K562 (cell line): Measurements from ENCODE around the gene FAM111B. TPM values are rescaled to one million over a fixed set of nuclear protein-coding genes. Genes with fewer than 3 reads are reported as not detected.

Source experiments
- ATAC-seq: fragments of 200-7000 bp; cut with Tn5 transposase; 3 replicates; pipeline ENCODE4 v1.9.1; 2020; ENCODE audit warnings: moderate library complexity
- BruUV-seq: library from RNA; stranded (reverse); fragments of 400-500 nt; replicated peaks from 2 replicates; lab custom pipeline; 2021; lab: Mats Ljungman, UMichigan
- CTCF ChIA-PET: fragments of 300-600 bp; formaldehyde crosslinking; extraction: SDS; loops from one replicate; lab custom pipeline; 2021; ENCODE audit warnings: low intra/inter-chr PET ratio; lab: Yijun Ruan, JAX
- POLR2A ChIA-PET: fragments of 300-600, 350-650 bp; sonication (Branson Sonifier 250); formaldehyde crosslinking; extraction: SDS; loops from one replicate; lab custom pipeline; 2021; ENCODE audit warnings: antibody characterized with exemption, inconsistent platforms; lab: Yijun Ruan, JAX
- DNase-seq, 4 experiments: peaks; one replicate each; pipeline versions ENCODE4 v3.0.0 to v3.0.0-alpha.2; 2011 to 2018; ENCODE audit warnings: low spot score in 3 of 4, mixed read lengths in 3 of 4; ENCODE audit errors: extremely low read depth in 1 of 4
- FAIRE-seq: peaks from 2 replicates; lab custom pipeline; 2011; peaks lifted over from hg19 to GRCh38; lab: Jason Lieb, UNC
- H2AFZ ChIP-seq: 2 replicates; pipeline ENCODE4 v1.6.0; 2011; ENCODE audit warnings: low read depth, low read length, control low read depth, inconsistent platforms
- H3K27ac ChIP-seq: fragments of 200-600 bp; 3 replicates; pipeline ENCODE4 v1.8.0; 2011; ENCODE audit warnings: low read depth, mild to moderate bottlenecking, control low read depth, inconsistent platforms, low read length, moderate library complexity, mixed read lengths; ENCODE audit errors: extremely low read depth
- H3K27me3 ChIP-seq, 2 experiments: fragments of 300-600 bp in 1 of 2; 2 replicates in 1 of 2; 3 replicates in 1 of 2; pipeline versions ENCODE4 v1.6.0 to v1.8.0; 2011; ENCODE audit warnings: inconsistent platforms in 2 of 2, low read length in 2 of 2, mild to moderate bottlenecking in 1 of 2, mixed read lengths in 1 of 2, moderate library complexity in 1 of 2; ENCODE audit not compliant: control insufficient read depth in 2 of 2, insufficient read depth in 2 of 2
- H3K36me3 ChIP-seq: fragments of 300-600 bp; 3 replicates; pipeline ENCODE4 v1.8.0; 2011; ENCODE audit warnings: mild to moderate bottlenecking, low read length, inconsistent platforms; ENCODE audit not compliant: control insufficient read depth, insufficient read depth
- H3K4me1 ChIP-seq, 2 experiments: fragments of 200-600 bp in 1 of 2; replicated peaks in 1 of 2; 2 replicates in 1 of 2; 3 replicates in 1 of 2; pipeline versions ENCODE4 v1.5.1 to v1.8.0; 2011; ENCODE audit warnings: inconsistent platforms in 2 of 2, low read length in 2 of 2, mild to moderate bottlenecking in 1 of 2, mixed read lengths in 1 of 2, moderate library complexity in 1 of 2; ENCODE audit not compliant: control insufficient read depth in 2 of 2, insufficient read depth in 2 of 2
- H3K4me2 ChIP-seq: 2 replicates; pipeline ENCODE4 v1.6.1; 2011; ENCODE audit warnings: low read length, control low read depth, inconsistent platforms, mixed read lengths; ENCODE audit not compliant: insufficient read depth
- H3K4me3 ChIP-seq: fragments of 200-600 bp; sonication (generic), shearing (Covaris generic); 2 replicates; pipeline ENCODE4 v1.5.1; 2016; ENCODE audit warnings: control low read depth, inconsistent platforms
- H3K79me2 ChIP-seq: fragments of 200-600 bp; 3 replicates; pipeline ENCODE4 v1.8.0; 2011; ENCODE audit warnings: low read length, inconsistent platforms; ENCODE audit not compliant: control insufficient read depth, insufficient read depth
- H3K9ac ChIP-seq, 2 experiments: 2 replicates each; pipeline versions ENCODE4 v1.6.0 to v1.6.1; 2011; ENCODE audit warnings: low read depth in 2 of 2, low read length in 2 of 2, control low read depth in 1 of 2, inconsistent platforms in 1 of 2, mild to moderate bottlenecking in 1 of 2, mixed read lengths in 1 of 2; ENCODE audit not compliant: insufficient read depth in 1 of 2
- H3K9me1 ChIP-seq: one replicate; pipeline ENCODE4 v1.6.0; 2011; ENCODE audit warnings: inconsistent platforms, mild to moderate bottlenecking, low read length, moderate library complexity; ENCODE audit not compliant: control insufficient read depth, insufficient read depth
- H3K9me3 ChIP-seq: replicated peaks from 2 replicates; pipeline ENCODE4 v1.5.1; 2011; ENCODE audit warnings: low read depth, low read length, inconsistent platforms; ENCODE audit not compliant: control insufficient read depth, insufficient read depth
- H4K20me1 ChIP-seq: replicated peaks from 2 replicates; pipeline ENCODE4 v1.6.1; 2011; ENCODE audit warnings: low read length, inconsistent platforms, mixed read lengths; ENCODE audit not compliant: control insufficient read depth, insufficient read depth
- BMI1 ChIP-seq: fragments of 150-350 bp; IDR thresholded peaks from 2 replicates; pipeline ENCODE4 v1.6.1; 2014; ENCODE audit warnings: low read length
- DDX20 ChIP-seq: fragments of 450-650 bp; IDR thresholded peaks from 2 replicates; pipeline ENCODE4 v1.6.1; 2016; ENCODE audit warnings: missing genetic modification characterization, low read depth, mild to moderate bottlenecking, missing compliant biosample characterization, moderate library complexity
- HMG20A ChIP-seq: fragments of 450-650 bp; formaldehyde crosslinking; conservative IDR thresholded peaks from 2 replicates; pipeline ENCODE4 v1.4.0; 2020; ENCODE audit warnings: mild to moderate bottlenecking, mixed read lengths
- PYGO2 ChIP-seq: fragments of 450-650 bp; IDR thresholded peaks from 2 replicates; pipeline ENCODE4 v1.6.1; 2016; ENCODE audit warnings: mild to moderate bottlenecking, missing genetic modification characterization, moderate library complexity, missing compliant biosample characterization
- TRIM25 ChIP-seq: fragments of 450-650 bp; IDR thresholded peaks from 2 replicates; pipeline ENCODE4 v1.7.0; 2016; ENCODE audit warnings: borderline replicate concordance
- ZBTB1 ChIP-seq: sonication (generic); formaldehyde crosslinking; IDR thresholded peaks from 2 replicates; pipeline ENCODE4 v1.8.1; 2023; ENCODE audit warnings: missing genetic modification reagents, low read depth, mild to moderate bottlenecking, borderline replicate concordance
- ZKSCAN8 ChIP-seq: fragments of 200-800 bp; sonication (Bioruptor generic); IDR thresholded peaks from 2 replicates; pipeline ENCODE4 v1.6.1; 2016; ENCODE audit warnings: missing genetic modification characterization, missing compliant biosample characterization
- WGBS: fragments of 100-300 bp; shearing (Covaris generic); methylation state at CpG from one replicate; pipeline ENCODE4 v1.1.6; 2016; ENCODE audit warnings: low coverage, mixed read lengths; ENCODE audit not compliant: insufficient coverage; ENCODE audit errors: missing lambda C conversion rate; 5-methylcytosine and 5-hydroxymethylcytosine counted together
- in situ Hi-C: fragments of 300-500 bp; cut with MboI; formaldehyde crosslinking; loops from 4 replicates; pipeline ENCODE4 v1.15.0; 2018; ENCODE audit warnings: inconsistent platforms, mixed read lengths
- intact Hi-C: fragments of 100-400 bp; cut with micrococcal nuclease; formaldehyde crosslinking; loops from 2 replicates; pipeline ENCODE4 v1.14.2; 2022
- polyA plus RNA-seq, 8 experiments: library from polyadenylated mRNA; depleted of rRNA in 4 of 8; stranded (reverse) in 5 of 8; unstranded in 3 of 8; fragments of >200 nt; fragmentation: Nextera tagmentation in 2 of 8; fragmentation: Illumina TruSeq in 1 of 8; extraction: Ambion mirVana in 2 of 8; extraction: Trizol in 1 of 8; gene quantifications; 2 replicates each; pipeline versions ENCODE4 v1.2.1 to v1.2.3, GENCODE V29; 2011 to 2014; ENCODE audit warnings: inconsistent platforms in 1 of 8, missing spikeins in 1 of 8
- total RNA-seq, 7 experiments: library from RNA; depleted of rRNA in 6 of 7; stranded (reverse); fragments of >200 nt in 6 of 7; fragmentation: Illumina TruSeq in 2 of 7; extraction: Trizol in 2 of 7; gene quantifications; 2 replicates each; pipeline versions ENCODE4 v1.2.1 to v1.2.3, GENCODE V29; 2011 to 2021; ENCODE audit warnings: low replicate concordance in 1 of 7
- TF ChIP-seq, protein P1 (sequence below): fragments of 450-650 bp; IDR thresholded peaks from 2 replicates; pipeline ENCODE4 v1.6.1; 2016; ENCODE audit warnings: missing biosample characterization, missing genetic modification characterization
- TF ChIP-seq, protein P2 (sequence below): fragments of 200-400 bp; formaldehyde crosslinking; IDR thresholded peaks from 2 replicates; pipeline ENCODE4 v1.6.1; 2017; ENCODE audit warnings: mild to moderate bottlenecking, low read depth, low read length, moderate library complexity

Gene FAM111B
- total and polyA plus RNA-seq, 9 of the 15 experiments (the other 6 are each of a cell fraction or from before 2014, with no cell fraction given): 0.01 to 0.33 (median 0.06) TPM; not detected in 5

DNA sequence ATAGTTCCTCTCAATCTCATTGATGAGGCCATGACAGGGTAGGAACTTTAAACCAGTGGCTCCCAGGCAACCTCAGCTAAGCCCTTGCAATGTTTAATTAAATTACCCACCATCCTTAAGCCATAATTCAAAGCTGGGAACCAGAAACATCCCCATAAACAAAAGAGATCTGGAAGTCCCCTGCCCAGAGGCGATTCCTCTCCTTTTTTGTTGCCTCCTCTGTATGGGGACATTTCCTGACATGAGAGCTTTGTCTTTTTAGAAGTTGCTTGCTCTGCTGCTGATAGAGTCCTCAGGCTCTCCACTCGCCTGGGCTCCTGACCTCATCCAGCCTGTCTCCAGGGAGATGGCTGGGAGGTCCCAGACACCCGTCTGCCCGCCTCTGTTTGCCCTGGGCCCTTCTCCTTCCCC, 68.1 kb downstream of the FAM111B start (continued):
- TF ChIP-seq HMG20A (CRISPR knock-in tag): no peak

GRCh38 chr11:59176330-59176729, 69.3 kb downstream of the FAM111B start:
- Histone ChIP-seq H3K27me3 (peaks cover 14 to 32% of the 10 kb centered on the region in 2 experiments), H3K4me1 (peaks cover 0 to 20% of the 10 kb centered on the region in 2 experiments; a peak in 3 of 5 replicates), H3K9me3 (no peaks in the 10 kb centered on the region), H3K9ac (no peak overlapping the region), H4K20me1 (no peaks in the 10 kb centered on the region; the same call in 1 of the 2 replicates), H3K79me2 (no peaks in the 10 kb centered on the region), H2AFZ (no peak overlapping the region), H3K36me3 (no peaks in the 10 kb centered on the region), H3K9me1 (no peaks in the 10 kb centered on the region), H3K27ac (no peak overlapping the region), H3K4me2 (no peak overlapping the region), H3K4me3 (no peak overlapping the region)
- ChIA-PET POLR2A (no interaction called here), CTCF (no interaction called here)
- 2% methylated on average over 7 of the region's 7 CpGs for WGBS
- TF ChIP-seq, protein P1, sequence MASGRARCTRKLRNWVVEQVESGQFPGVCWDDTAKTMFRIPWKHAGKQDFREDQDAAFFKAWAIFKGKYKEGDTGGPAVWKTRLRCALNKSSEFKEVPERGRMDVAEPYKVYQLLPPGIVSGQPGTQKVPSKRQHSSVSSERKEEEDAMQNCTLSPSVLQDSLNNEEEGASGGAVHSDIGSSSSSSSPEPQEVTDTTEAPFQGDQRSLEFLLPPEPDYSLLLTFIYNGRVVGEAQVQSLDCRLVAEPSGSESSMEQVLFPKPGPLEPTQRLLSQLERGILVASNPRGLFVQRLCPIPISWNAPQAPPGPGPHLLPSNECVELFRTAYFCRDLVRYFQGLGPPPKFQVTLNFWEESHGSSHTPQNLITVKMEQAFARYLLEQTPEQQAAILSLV (tag): no peak
- TF ChIP-seq, protein P2, sequence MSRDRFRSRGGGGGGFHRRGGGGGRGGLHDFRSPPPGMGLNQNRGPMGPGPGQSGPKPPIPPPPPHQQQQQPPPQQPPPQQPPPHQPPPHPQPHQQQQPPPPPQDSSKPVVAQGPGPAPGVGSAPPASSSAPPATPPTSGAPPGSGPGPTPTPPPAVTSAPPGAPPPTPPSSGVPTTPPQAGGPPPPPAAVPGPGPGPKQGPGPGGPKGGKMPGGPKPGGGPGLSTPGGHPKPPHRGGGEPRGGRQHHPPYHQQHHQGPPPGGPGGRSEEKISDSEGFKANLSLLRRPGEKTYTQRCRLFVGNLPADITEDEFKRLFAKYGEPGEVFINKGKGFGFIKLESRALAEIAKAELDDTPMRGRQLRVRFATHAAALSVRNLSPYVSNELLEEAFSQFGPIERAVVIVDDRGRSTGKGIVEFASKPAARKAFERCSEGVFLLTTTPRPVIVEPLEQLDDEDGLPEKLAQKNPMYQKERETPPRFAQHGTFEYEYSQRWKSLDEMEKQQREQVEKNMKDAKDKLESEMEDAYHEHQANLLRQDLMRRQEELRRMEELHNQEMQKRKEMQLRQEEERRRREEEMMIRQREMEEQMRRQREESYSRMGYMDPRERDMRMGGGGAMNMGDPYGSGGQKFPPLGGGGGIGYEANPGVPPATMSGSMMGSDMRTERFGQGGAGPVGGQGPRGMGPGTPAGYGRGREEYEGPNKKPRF: no peak
- no peak for TF ChIP-seq ZKSCAN8
- no peak for TF ChIP-seq ZBTB1
- TF ChIP-seq BMI1: no peak
- TF ChIP-seq TRIM25: no peak
- TF ChIP-seq PYGO2 (tag): no peak
- TF ChIP-seq DDX20 (tag): no peak
- FAIRE-seq (no peak), DNase-seq (no peak), ATAC-seq (no peak)
- in situ Hi-C loops (loop anchor here (10.0 to 25.0 kb wide), 2 partner anchors 248 to 511 kb away; partner anchors contain the start of gene OR5A2), intact Hi-C loops (no loop called here)
- no TSS peak for BruUV-seq
